H1 (cell line): ENCODE measurements around the gene CD160. TPM values are rescaled to one million over a fixed set of nuclear protein-coding genes. Genes with fewer than 3 reads are reported as not detected.

Experiments used
- PHF8 ChIP-seq: fragments of 200-600 bp; sonication (generic); conservative IDR thresholded peaks from 2 replicates; pipeline ENCODE4 v1.7.1; 2012; ENCODE audit warnings: low read depth, mild to moderate bottlenecking, inconsistent platforms, low read length, moderate library complexity
- polyA plus RNA-seq, 7 experiments: library from polyadenylated mRNA; depleted of rRNA in 3 of 7; stranded (reverse) in 5 of 7; unstranded in 2 of 7; fragments of >200 nt in 5 of 7; fragments of 200-250 nt in 2 of 7; gene quantifications; 1 replicate in 5 of 7; 2 replicates in 1 of 7; 4 replicates in 1 of 7; pipeline versions ENCODE4 v1.2.1 to v1.2.3, GENCODE V29; 2011 to 2013; ENCODE audit warnings: missing spikeins in 2 of 7, mixed read lengths in 2 of 7
- total RNA-seq: library from RNA; stranded (reverse); fragmentation: NEBNext Ultra II Directional; extraction: Animal tissue kit (Norgen Biotek cat#: 25700); gene quantifications from 2 replicates; pipeline ENCODE4 v1.2.1, GENCODE V29; 2021
- TF ChIP-seq, protein P1 (sequence below): fragments of 300-600 bp; sonication (generic); IDR thresholded peaks from 2 replicates; pipeline ENCODE4 v1.7.1; 2012; ENCODE audit warnings: low read length, moderate library complexity, mild to moderate bottlenecking, inconsistent platforms; ENCODE audit not compliant: insufficient replicate concordance

The CD160 gene
- total and polyA plus RNA-seq, 2 of the 8 experiments (the other 6 are each of a cell fraction or from before 2014, with no cell fraction given), result not detected

DNA sequence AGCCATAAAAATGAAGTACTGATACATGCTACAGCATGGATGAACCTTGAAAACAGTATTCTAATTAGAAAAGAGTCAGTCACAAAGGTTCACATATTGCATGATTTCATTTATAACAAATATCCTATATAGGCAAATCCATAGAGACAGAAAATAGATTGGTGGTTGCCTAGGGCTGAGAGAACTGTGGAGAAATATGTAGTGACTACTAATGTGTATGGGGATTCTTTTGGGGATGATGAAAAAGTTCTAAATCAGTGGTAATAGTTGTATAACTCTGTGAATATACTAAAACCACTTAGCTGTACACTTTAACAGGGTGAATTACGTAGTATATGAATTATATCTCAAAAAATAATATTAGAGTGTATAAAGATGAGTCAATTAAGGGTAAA is 58.8 kb downstream of the CD160 start (continued):
- no peak for TF ChIP-seq PHF8
- TF ChIP-seq, protein P1, sequence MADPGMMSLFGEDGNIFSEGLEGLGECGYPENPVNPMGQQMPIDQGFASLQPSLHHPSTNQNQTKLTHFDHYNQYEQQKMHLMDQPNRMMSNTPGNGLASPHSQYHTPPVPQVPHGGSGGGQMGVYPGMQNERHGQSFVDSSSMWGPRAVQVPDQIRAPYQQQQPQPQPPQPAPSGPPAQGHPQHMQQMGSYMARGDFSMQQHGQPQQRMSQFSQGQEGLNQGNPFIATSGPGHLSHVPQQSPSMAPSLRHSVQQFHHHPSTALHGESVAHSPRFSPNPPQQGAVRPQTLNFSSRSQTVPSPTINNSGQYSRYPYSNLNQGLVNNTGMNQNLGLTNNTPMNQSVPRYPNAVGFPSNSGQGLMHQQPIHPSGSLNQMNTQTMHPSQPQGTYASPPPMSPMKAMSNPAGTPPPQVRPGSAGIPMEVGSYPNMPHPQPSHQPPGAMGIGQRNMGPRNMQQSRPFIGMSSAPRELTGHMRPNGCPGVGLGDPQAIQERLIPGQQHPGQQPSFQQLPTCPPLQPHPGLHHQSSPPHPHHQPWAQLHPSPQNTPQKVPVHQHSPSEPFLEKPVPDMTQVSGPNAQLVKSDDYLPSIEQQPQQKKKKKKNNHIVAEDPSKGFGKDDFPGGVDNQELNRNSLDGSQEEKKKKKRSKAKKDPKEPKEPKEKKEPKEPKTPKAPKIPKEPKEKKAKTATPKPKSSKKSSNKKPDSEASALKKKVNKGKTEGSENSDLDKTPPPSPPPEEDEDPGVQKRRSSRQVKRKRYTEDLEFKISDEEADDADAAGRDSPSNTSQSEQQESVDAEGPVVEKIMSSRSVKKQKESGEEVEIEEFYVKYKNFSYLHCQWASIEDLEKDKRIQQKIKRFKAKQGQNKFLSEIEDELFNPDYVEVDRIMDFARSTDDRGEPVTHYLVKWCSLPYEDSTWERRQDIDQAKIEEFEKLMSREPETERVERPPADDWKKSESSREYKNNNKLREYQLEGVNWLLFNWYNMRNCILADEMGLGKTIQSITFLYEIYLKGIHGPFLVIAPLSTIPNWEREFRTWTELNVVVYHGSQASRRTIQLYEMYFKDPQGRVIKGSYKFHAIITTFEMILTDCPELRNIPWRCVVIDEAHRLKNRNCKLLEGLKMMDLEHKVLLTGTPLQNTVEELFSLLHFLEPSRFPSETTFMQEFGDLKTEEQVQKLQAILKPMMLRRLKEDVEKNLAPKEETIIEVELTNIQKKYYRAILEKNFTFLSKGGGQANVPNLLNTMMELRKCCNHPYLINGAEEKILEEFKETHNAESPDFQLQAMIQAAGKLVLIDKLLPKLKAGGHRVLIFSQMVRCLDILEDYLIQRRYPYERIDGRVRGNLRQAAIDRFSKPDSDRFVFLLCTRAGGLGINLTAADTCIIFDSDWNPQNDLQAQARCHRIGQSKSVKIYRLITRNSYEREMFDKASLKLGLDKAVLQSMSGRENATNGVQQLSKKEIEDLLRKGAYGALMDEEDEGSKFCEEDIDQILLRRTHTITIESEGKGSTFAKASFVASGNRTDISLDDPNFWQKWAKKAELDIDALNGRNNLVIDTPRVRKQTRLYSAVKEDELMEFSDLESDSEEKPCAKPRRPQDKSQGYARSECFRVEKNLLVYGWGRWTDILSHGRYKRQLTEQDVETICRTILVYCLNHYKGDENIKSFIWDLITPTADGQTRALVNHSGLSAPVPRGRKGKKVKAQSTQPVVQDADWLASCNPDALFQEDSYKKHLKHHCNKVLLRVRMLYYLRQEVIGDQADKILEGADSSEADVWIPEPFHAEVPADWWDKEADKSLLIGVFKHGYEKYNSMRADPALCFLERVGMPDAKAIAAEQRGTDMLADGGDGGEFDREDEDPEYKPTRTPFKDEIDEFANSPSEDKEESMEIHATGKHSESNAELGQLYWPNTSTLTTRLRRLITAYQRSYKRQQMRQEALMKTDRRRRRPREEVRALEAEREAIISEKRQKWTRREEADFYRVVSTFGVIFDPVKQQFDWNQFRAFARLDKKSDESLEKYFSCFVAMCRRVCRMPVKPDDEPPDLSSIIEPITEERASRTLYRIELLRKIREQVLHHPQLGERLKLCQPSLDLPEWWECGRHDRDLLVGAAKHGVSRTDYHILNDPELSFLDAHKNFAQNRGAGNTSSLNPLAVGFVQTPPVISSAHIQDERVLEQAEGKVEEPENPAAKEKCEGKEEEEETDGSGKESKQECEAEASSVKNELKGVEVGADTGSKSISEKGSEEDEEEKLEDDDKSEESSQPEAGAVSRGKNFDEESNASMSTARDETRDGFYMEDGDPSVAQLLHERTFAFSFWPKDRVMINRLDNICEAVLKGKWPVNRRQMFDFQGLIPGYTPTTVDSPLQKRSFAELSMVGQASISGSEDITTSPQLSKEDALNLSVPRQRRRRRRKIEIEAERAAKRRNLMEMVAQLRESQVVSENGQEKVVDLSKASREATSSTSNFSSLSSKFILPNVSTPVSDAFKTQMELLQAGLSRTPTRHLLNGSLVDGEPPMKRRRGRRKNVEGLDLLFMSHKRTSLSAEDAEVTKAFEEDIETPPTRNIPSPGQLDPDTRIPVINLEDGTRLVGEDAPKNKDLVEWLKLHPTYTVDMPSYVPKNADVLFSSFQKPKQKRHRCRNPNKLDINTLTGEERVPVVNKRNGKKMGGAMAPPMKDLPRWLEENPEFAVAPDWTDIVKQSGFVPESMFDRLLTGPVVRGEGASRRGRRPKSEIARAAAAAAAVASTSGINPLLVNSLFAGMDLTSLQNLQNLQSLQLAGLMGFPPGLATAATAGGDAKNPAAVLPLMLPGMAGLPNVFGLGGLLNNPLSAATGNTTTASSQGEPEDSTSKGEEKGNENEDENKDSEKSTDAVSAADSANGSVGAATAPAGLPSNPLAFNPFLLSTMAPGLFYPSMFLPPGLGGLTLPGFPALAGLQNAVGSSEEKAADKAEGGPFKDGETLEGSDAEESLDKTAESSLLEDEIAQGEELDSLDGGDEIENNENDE, result no peak
